ENCODE data around the gene POLD2.

The POLD2 gene

GRCh38 chr7:44162785-44163395 is 39.5 kb upstream of the POLD2 start:
- DNase-seq = no peak
- no peaks in the 10 kb centered on the region for H3K9me3 ChIP-seq
- TF ChIP-seq CTCF (IDR thresholded peaks at IDR 0.05; ENCODE audit: low read depth, low read length) = no peak
- no peaks in the 10 kb centered on the region for H3K4me1 ChIP-seq
- no peaks in the 10 kb centered on the region for H3K27me3 ChIP-seq
- H3K4me3 ChIP-seq (ENCODE audit: low read depth, low read length) = no peak overlapping the region
- H3K36me3 ChIP-seq = no peaks in the 10 kb centered on the region

- H3K27me3 ChIP-seq = no peaks in the 10 kb centered on the region
- TF ChIP-seq CTCF (IDR thresholded peaks at IDR 0.05; ENCODE audit: low read depth, low read length) = no peak
- no peak overlapping the region for H3K4me3 ChIP-seq (ENCODE audit: low read depth, low read length)
- no peaks in the 10 kb centered on the region for H3K36me3 ChIP-seq
- no peak for DNase-seq
- no peaks in the 10 kb centered on the region for H3K4me1 ChIP-seq
- H3K9me3 ChIP-seq = no peaks in the 10 kb centered on the region
Measured at GRCh38 chr7:44162179-44162578, 38.8 kb upstream of the POLD2 start.

GRCh38 chr7:44161371-44161770 is 38.0 kb upstream of the POLD2 start:
- Histone ChIP-seq H3K4me3 (ENCODE audit: low read depth, low read length) (no peak overlapping the region), H3K4me1 (no peaks in the 10 kb centered on the region), H3K27me3 (no peaks in the 10 kb centered on the region), H3K36me3 (no peaks in the 10 kb centered on the region), H3K9me3 (no peaks in the 10 kb centered on the region)
- DNase-seq = no peak
- no peak for TF ChIP-seq CTCF (IDR thresholded peaks at IDR 0.05; ENCODE audit: low read depth, low read length)

- no peaks in the 10 kb centered on the region for H3K36me3 ChIP-seq
- no peak for TF ChIP-seq CTCF (IDR thresholded peaks at IDR 0.05; ENCODE audit: low read depth, low read length)
- H3K27me3 ChIP-seq = no peaks in the 10 kb centered on the region
- no peaks in the 10 kb centered on the region for H3K9me3 ChIP-seq
- H3K4me3 ChIP-seq (ENCODE audit: low read depth, low read length) = no peak overlapping the region
- no peaks in the 10 kb centered on the region for H3K4me1 ChIP-seq
- DNase-seq = no peak
Measured at GRCh38 chr7:44159824-44160630, 36.7 kb upstream of the POLD2 start.

- no peaks in the 10 kb centered on the region for H3K36me3 ChIP-seq
- H3K27me3 ChIP-seq = no peaks in the 10 kb centered on the region
- H3K9me3 ChIP-seq = no peaks in the 10 kb centered on the region
- no peak overlapping the region for H3K4me3 ChIP-seq (ENCODE audit: low read depth, low read length)
- no peak for DNase-seq
- no peaks in the 10 kb centered on the region for H3K4me1 ChIP-seq
- no peak for TF ChIP-seq CTCF (IDR thresholded peaks at IDR 0.05; ENCODE audit: low read depth, low read length)
Measured at GRCh38 chr7:44158873-44159631, 35.7 kb upstream of the POLD2 start.

All from BE2C (cell line).